ENCODE measurements around the gene ERCC8.

GRCh38 chr5:60992871-60993270 lies 48.0 kb upstream of the ERCC8 start:
- TF ChIP-seq CTCF (conservative IDR thresholded peaks at IDR 0.05), result no peak
- TF ChIP-seq EZH2 (IDR thresholded peaks at IDR 0.05; ENCODE audit: low read depth), result no peak
